NCI-H146 treated with DMSO at 0.1 percent for 48 hours (cell line): ENCODE data around the gene HIGD1B.

Experiments
- DNase-seq: peaks from one replicate; lab custom pipeline; 2025; ENCODE audit not compliant: unreplicated experiment; lab: John Stamatoyannopoulos, UW

HIGD1B gene

GRCh38 chr17:44875761-44876160 lies 28.1 kb downstream of the HIGD1B start:
- DNase-seq, result no peak

DNA sequence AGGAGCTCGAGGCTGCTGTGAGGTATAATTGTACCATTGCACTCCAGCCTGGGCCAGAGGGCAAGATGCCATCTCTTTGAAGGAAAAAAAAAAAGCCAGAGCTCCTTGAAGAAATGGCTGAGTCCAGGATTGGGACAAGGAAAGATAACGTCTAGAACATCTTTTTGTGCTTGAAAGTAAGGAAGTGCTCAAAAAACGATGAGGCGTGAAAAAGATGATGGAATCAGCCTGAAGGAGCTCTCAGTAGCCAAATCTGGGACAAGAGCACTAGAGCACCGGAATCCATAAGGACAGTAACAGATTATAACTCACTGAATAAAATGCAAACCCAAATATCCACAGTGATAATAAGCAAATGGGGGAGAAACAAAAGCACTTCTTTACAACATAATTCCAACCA lies 29.4 kb downstream of the HIGD1B start:
- no peak for DNase-seq

GRCh38 chr17:44878627-44879221 lies 31.0 kb downstream of the HIGD1B start:
- peak; percentile 25 for DNase-seq

DNA sequence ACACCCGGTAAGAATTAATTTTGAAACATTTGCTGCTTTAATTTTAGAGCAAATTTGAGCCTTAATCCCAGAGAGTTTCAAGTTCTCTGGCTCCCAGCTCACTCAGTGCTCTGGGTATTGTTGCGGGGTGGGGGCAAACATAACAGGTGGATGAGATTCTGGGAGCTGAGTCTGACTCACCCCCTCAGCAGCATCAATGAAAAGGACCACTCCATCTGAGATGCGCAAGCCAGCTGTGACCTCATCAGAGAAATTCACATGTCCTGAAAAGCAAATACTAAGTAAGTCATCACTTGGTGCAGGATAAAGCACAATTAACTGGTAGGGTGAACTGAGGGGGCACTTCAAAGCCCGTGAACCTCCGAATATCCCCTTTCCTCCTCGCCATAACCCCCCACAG lies 31.7 kb downstream of the HIGD1B start:
- DNase-seq, result no peak

- no peak for DNase-seq
These were observed 32.4 kb downstream of the HIGD1B start for GRCh38 chr17:44880062-44880461.

DNA sequence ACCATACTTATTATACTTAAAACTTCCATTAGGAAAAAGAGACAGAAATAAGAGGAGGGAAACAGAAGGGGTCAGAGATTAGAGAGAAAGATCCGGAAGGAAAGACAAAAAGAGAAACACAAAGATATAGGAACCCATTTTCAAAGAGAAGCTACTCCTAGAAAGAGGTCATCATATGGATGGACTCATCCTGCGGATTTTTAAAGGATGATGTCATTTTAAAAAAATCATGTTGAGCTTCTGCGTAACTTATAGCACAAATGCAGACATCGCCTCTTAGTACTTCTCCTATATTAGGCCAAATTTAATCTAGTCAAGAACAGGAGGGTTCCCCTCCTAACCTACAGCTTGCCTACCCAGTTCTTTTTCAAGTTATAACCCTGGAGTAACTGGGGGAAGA lies 33.5 kb downstream of the HIGD1B start:
- DNase-seq, result no peak

DNA sequence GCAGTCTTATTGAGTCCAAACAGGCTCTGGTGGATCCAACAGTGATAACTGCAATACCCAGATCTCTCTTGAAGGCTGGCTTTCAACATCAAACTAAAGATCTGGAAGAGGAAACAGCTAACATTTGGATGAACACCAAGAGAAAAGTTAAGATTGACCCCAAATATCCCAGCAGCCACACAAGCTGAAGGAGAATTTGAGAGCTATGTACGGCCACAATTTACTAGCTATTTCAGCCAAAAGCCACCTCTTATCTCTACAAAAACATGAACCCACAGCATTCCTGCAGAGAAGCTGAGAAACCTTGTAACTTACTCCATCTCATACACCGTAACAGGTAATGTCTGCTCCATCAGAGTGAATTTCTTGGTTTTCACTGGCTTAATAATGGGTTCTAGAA lies 37.3 kb downstream of the HIGD1B start:
- no peak for DNase-seq

DNA sequence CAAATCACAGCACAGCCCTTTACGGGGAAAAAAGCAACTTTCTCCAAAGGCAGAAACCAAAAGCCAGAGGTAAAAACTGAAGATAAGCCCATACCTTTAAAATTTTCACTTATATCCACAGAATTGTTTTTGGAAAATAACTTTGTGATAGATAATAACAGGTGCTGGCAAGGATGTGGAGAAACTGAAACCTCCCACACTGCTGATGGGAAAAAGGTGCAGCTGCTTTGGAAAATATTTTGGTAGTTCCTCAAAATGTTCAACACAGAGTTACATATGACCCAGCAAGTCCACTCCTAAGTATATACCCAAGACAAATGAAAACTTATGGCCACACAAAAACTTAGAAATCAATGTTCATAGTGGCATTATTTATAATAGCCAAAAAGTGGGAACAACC lies 39.3 kb downstream of the HIGD1B start:
- no peak for DNase-seq

DNA sequence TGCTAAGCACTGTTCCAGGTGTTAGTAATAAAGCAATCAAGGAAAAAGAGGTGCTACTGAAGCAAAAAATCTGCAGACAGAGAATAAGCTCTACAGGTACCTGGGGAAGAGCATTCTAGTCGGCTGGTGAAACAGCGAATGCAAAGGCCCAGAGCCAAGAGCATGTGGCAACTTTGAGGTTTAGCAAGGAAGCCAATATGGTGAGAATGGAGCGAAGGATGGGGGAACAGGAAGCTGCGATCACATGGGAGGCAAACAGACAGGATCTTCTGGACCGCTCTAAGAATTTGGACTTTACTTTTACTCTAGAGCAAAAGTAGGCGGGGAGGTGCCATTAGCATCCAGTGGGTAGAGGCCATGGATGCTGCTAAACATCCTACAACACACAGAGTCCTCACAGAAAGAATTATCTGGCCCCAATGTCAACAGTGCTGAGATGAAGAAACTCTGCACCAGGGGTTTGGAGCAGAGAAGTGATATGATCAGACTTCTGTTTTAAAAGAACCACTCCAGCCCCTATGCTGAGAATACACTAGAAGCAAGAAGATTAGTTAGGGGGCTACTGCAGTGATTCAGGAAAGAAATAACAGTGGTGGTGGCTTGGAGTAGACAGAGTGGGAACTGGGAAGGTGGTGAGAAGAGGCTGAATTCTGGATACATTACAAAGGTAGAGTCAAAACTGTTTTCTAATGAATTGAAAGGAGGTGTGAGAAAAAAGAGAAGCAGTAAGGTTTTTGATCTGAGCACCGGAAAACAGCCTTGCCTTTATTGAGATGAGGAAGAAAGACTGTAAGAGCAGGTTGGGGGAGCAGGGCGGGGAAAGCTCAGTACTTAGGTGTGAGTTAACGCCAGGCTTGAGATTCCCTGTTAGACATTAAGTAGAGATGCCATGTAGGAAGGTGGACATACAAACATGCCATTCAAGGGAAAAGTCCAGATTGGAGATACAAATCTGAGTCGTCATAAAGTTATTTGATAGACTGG lies 40.6 kb downstream of the HIGD1B start:
- DNase-seq, result no peak

GRCh38 chr17:44889003-44889402 lies 41.3 kb downstream of the HIGD1B start:
- no peak for DNase-seq

DNA sequence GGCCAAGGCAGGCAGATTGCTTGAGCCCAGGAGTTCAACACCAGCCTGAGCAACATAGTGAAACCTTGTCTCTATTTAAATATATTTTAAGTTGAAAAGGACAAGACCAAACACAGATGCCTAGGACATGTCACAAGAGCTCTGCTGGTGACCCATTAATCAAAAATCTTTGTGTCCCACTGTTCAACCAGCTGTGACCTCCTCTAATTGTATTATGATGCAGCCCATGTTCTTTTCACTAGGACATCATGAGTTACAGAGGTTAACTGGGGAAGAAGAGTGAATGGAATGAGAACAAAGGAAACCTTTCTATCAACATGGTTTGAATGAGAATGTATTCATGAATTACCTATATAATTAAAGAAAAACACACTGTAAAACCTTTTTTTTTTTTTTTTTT lies 44.6 kb downstream of the HIGD1B start:
- peak; percentile 76 for DNase-seq

- no peak for DNase-seq
These were observed 47.0 kb downstream of the HIGD1B start for GRCh38 chr17:44894642-44895041.

GRCh38 chr17:44898768-44899073 lies 51.0 kb downstream of the HIGD1B start:
- DNase-seq, result no peak

- peak; percentile 84 for DNase-seq
These were observed 51.5 kb downstream of the HIGD1B start, which contains the start of gene EFTUD2 for GRCh38 chr17:44899074-44899782. EFTUD2 (minus strand) TSS chr17:44899445; CDS start chr17:44894521, 4,924 bp downstream.
